Hypothalamus (tissue), 51 donors: ENCODE data around the gene CARMIL3.
"Not testable (repeated sequence)": the region's sequence is repeated elsewhere in the genome, so short reads cannot be mapped to it uniquely, and the experiment has no call there.

Experiments
- DNase-seq, 51 donors: peaks; one replicate each; lab custom pipeline; 2025; lab: John Stamatoyannopoulos, UW

The CARMIL3 gene

DNA sequence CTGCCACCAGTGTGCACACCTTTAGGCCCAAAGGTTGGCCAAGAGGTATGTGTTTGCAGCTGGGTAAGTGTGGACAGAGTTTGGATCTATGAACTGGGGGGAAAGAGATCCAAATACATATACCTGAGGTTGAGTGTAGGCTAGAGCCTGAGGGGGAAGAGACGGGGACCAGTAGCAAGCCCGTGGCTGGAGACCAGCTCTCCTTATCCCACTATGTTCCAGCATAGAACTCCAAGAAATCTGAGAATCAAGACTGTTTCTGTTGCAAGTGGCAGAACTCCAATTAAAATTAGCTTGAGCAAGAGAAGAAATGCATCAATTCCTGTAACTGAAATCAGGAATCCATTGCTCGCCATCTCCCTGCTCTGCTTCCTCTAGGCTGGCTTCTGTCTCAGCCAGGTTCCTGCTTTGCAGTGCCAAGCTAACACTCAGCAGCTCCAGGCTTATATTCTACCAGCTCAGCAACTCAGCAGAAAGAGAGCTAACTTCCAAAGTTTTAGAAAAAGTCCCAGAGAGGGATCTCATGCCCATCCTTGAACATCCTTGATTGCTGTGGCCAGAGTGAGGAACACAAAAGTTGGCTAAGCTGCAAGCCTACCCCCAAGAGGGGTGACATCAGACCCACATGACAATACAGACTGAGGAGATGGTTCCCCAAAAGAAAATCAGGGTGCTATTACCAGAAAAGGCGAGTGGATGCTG, 40.8 kb downstream of the CARMIL3 start:
- DNase-seq, result no peak

- DNase-seq, result no peak
Observed at GRCh38 chr14:24093207-24093900, 41.5 kb downstream of the CARMIL3 start.

DNA sequence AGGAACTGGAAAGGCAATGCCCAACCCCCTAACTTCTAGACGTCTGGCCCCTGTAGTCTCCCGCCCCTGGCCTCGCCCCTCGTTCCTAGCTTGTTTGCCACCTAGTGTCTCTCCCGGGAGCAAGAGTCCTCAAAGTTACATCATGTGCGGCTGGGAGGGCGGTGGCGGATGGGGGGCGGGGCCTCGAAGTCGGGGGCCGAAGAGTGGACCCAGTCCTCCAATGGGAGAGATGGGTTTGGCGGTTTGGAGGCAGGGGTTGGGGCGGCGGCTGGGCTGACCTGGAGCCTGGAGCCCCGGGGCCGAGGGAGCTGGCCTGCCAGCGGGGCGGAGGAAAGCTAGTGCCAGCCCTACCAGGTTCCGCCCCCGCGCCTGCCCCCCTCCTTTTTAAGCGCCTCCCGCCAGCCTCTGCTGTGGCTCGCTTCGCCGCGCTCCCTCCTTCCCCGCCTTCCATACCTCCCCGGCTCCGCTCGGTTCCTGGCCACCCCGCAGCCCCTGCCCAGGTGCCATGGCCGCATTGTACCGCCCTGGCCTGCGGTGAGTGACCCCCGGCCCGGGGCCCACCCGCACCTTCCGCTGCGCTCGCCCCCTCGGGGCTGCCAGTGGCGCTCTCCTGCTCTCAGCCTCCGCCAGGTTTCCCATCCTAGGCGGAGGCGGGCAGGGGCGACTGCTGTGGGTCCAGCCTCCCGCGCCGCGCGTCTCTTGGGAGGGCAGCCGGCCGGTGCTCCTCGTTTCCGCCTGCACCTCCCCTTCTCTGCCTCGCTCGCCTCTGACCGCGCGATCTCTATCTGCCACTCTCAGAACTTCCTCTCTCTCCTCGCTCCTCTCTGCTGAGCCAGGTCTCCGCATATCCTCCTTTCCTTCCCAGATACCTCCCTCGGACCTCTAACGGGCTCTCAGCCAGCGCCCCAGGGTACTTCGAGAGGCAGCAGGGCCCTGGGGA, 42.4 kb downstream of the CARMIL3 start, which contains the start of gene PCK2:
Gene PCK2 (plus strand): TSS at position 411 of the 940 bp plus-strand sequence. CDS start 95 bp downstream, at position 506.
- DNase-seq, result peak in 49 of 51 donors; percentile 28 to 89 (median 68)

DNA sequence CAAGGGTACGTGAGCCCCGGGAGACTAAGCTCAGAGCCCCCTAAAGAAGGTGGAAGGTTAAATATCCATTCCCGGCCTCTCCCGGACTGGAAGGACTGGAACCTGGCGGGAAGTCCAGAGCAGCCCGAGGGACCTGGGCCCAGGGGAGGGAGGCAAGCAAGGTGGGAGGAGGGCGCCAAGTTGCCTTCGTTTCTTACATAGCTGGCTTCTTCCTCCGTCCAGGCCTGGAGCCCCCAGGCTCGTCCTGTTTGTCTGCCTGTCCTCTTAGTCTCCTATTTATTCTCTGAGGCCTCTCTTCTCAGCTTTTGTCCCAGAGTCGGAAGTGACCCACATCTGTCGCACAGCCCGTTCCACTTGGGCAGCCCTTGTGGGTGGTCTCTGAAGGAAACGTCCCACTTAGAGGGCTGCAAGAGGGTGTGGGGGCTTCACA, 43.0 kb downstream of the CARMIL3 start:
- peak in 1 of 51 donors; percentile 41 for DNase-seq

DNA sequence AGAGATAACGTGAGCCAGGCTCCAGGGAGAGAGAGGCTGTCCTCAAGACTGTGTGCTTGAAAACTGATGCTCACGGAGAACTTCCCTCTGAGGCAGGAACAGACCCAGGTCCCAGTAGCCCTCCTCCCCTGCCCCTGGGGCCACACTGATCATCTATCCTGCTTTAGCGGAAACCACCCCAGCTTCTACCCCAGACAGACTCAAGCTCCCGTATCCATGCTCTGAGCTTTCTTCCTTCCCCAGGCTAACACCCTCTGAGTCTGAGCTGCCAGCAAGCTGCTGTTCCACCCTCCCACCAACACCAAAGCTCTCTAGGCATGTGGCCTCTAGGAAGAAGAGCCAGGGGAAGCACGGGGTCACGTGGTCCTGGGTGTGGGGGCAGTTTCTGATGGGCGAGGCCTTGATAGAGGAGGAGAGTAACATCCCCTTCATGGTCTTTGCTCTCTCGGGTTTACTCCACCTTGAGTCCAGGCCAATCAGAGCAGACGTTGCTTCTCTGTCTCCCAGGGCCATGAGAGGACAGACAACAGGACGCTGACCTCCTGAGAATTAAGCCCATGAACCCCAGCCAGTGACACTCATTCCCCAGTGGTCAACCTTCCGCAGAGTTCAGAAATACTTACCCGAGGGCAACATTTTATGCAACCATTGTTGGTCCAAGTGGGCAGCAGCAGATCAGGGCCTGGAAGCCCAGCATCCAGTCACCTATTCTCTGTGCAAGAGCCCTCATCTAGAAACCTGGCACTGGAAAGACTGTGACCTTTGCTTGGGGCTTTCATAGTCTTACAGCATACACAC, 43.7 kb downstream of the CARMIL3 start:
- peak in 12 of 51 donors; percentile 6 to 47 (median 19) for DNase-seq

- no peak for DNase-seq
Observed at GRCh38 chr14:24096545-24097181, 44.9 kb downstream of the CARMIL3 start.

- no peak for DNase-seq
Observed at GRCh38 chr14:24098229-24098926, 46.6 kb downstream of the CARMIL3 start.

GRCh38 chr14:24098927-24099813, 47.4 kb downstream of the CARMIL3 start:
- DNase-seq, result peak in 17 of 51 donors; percentile 5 to 47 (median 19)

GRCh38 chr14:24100197-24100981, 48.6 kb downstream of the CARMIL3 start:
- DNase-seq, result no peak

DNA sequence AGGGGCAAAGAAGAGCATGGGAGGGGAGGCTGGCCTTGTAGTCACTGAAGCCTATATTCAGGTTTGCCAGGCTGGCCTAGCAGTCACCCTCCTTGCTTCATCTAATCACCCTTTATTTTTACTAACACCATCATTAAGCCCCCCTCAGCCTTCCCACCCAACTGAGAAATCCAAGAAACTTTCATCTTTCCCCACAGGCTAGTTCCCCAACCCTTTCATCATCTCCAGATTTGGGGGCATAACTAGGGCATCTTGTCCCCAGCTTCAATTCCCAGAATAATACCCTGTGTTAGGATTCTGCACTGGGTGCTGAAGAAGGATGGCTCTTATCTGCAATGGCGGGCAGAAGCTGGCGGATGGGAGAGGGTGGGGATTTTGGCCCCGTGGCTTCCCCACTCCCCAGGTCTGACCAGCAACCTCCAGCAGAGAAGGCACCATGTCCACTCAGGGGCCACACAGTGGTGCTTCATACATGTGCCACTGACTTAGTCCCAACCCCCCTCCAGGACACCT, 49.2 kb downstream of the CARMIL3 start:
- no peak for DNase-seq

- no peak for DNase-seq
Observed at GRCh38 chr14:24102357-24103048, 50.7 kb downstream of the CARMIL3 start.

GRCh38 chr14:24103451-24103850, 51.6 kb downstream of the CARMIL3 start:
- DNase-seq, result no peak

DNA sequence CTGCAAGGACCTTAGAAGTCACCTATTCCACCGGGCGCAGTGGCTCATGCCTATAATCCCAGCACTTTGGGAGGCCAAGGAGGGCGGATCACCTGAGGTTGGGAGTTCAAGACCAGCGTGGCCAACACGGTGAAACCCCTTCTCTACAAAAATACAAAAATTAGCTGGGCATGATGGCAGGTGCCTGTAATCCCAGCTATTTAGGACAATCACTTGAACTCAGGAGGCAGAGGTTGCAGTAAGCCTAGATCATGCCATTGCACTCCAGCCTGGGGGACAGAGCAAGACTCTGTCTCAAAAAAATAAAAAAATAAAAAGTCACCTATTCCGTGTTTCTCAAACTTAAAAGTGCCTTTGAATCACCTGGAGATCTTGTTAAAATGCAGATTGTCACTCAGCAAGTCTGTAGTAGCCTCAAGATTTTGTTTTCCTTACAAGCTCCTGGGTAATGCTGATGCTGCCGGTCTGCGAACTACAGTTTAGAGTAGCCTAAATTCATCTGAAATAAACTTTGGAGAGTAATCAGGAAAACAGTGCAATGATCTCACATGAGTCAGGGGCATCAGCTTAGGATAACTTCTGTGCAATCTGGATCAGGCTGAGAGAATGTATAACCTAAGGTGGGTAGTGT, 53.9 kb downstream of the CARMIL3 start:
- not testable (repeated sequence) for DNase-seq

GRCh38 chr14:24106672-24107271, 55.0 kb downstream of the CARMIL3 start:
- no peak for DNase-seq

GRCh38 chr14:24108336-24108874, 56.6 kb downstream of the CARMIL3 start:
- no peak for DNase-seq
